Kasumi-1 (cell line): ENCODE results near the gene USP13.
"Not testable (repeated sequence)": the region's sequence is repeated elsewhere in the genome, so short reads cannot be mapped to it uniquely, and the experiment has no call there.

ENCODE experiments used
- DNase-seq, 2 experiments: peaks; one replicate each; lab custom pipeline; 2025; lab: John Stamatoyannopoulos, UW

USP13 gene

GRCh38 chr3:179658606-179659005 lies 5.8 kb downstream of the USP13 start:
- DNase-seq: no peak

DNA sequence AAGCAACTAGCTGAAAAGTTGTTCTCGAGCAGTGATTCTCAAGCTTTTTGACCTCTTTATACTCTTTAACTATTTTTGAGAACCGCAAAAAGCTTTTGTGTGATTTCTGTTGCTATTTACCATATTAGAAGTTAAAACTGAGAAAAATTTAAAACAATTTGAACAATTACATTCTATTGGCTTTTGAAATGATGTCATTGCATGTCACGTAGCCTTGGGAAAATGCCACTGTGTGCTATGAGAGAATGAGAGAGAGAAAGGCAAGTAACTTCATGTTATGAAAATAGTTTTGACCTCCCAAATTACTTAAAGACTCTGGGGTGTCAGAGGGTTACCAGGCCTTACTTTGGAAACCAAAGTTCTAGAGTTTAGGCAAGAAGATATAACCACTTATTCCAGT lies 8.0 kb downstream of the USP13 start:
- no peak for DNase-seq

DNA sequence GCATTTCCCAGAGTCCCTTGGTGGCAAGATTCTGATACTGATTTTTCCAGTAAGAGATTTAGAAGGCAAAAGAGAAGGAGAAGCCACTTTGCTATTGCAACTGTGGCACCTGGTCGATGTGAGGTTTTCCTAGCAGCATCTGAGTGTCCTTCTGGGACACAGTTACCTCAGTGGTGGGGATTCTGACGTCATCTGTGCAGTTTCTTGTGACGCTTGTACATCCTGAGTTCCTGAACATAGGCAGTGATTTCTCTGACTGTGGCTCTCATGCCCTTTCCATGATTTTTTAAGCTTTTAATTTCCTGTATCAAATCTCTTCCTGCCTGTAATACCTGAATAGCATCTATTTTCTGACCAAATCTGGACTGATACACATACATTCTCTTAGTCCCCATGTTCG lies 8.9 kb downstream of the USP13 start:
- DNase-seq: no peak

- DNase-seq: no peak
Measured at GRCh38 chr3:179663093-179663492, 10.3 kb downstream of the USP13 start.

DNA sequence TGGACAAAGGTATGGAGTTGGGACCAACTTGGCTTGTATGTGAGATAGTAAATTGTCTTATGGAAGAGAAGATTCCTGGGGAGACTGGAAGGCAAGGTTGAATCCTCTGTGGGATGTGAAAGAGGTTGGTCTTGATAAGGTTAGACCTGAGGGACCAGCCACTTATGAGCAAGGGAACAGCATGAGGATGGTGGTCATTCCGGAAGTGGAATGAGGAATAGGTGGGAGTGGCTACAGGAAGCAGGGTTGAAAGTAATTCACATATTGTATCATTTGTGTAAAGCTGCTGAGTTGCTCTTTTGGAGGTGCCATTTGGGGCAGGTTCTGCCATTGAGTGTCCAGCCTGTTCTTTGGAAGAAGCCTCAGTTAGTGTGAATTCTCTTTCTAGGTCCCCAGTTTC lies 13.2 kb downstream of the USP13 start:
- no peak for DNase-seq

DNA sequence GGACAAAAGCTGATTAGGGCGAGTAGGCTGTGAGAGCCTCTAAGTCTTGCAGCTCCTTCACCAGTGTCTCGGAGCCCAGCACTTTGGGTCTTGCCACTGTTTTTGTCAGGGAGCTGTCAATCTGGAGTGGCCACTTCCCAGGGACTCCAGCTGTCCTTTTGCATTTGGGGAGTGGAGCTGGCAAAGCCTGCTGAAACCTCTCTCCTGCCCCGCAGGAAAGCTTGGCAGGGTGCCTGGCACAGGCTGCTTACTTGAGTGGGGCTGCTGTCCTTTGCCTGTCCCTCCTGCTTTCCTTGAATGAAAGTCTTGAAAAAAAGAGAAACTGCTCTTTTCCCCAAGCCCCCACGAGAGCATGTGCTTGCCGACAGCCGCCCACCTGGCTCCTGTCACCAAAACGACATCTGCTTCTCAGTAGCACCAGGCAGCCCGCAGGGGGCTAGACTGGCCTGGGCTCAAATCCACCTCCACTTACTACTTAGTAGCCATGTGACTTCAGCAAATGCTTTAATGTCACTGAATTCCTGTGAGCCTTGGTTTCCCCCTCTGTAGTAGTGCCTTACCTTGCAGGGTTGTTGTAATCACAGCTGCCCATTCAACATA lies 13.7 kb downstream of the USP13 start:
- DNase-seq: no peak

GRCh38 chr3:179668429-179668828 lies 15.6 kb downstream of the USP13 start:
- DNase-seq: no peak

GRCh38 chr3:179670311-179670710 lies 17.5 kb downstream of the USP13 start:
- DNase-seq: no peak

DNA sequence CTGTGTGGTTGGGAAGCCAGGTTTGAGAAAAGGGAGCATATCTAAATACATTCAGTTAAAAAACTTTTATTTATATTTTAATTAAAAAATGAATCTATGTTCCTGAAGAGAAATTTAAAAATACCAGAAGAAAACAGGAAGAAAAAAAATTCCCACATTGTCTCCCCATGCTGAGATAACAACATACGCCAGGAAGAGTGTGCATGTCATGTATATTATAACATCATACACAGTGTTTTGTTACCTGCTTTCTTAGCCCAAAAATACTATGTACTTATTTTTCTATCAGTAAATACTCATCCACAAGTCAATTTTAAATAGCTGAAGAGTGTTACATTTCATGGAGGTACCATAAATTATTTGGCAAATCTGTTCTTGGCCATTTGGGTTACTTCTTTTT lies 18.5 kb downstream of the USP13 start:
- no peak for DNase-seq

DNA sequence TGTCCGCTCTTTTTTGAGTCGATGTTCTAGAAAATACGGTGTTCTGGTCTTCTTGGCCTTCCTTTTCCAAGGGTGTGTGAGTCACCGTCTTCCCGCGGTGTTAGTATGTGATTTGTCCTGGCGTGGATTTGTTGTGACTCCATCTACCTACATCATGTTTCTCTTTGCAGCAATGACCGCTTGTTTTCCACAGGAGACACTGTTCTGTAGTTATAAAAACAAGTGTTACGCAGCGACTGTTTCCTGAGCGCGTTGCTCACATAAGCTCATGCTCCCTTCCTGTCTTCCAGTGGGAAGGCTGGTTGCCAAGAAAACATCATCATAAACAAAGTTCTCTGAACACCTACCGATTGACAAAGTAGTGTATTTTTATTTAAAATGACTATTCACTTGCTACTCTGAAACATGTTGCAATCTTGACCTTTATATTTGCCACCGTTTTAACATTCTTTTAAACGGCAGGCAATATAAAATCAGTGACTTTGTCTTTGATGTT lies 19.0 kb downstream of the USP13 start:
- DNase-seq: no peak

GRCh38 chr3:179672918-179673317 lies 20.1 kb downstream of the USP13 start:
- no peak for DNase-seq

DNA sequence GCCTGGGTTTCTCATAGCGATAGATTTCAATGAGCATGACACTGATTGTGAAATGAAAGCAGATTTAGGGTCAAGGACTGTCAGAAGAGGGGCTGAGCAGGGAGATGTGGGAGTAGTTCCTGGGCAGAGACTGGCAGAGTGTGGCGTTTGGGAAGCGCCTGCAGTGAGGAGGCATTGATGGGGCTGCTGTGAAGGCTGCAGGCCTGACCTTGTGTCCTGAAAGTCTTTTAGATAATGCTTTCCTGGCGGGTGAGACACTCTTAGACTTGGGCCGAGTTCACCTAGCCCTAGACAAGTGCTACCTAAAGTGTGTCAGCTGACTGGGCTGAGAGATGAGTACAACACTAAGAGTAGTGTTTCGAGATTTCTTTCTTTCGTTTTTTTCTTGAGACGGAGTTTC lies 20.7 kb downstream of the USP13 start:
- no peak for DNase-seq

DNA sequence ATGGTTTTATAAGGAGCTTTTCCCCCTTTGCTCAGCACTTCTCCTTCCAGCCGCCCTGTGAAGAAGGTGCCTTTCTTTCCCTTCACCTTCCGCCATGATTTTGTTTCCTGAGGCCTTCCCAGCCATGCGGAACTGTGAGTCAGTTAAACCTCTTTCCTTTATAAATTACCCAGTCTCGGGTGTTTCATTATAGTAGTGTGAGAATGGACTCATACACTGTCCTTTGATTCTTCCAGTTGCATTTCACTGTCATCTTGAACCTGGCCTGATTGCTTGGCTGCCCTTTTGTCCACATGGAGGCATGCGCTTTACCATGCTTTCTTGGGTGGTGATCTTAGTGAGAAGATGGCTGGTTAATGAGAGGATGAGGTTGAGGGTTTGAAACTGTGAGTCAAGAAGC lies 23.2 kb downstream of the USP13 start:
- no peak for DNase-seq

DNA sequence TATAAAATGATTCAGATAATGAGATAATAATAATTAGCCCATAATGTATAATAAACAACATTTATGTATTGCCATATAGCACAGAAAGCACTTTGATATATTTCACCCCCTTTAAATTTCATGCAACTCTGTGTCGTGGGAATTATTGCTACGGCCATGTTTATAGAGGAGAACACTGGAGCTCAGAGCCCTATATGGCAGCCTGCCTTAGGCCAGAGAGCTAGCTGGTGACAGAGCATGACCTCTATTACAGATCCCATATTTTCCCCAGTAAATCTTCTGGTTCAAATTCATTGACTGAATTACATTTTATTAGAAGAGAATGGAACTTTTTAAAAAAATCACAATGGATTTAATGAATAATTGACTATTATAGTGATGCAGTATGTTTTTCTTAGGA lies 25.0 kb downstream of the USP13 start:
- DNase-seq: no peak

GRCh38 chr3:179681492-179682263 lies 28.8 kb downstream of the USP13 start:
- no peak for DNase-seq

DNA sequence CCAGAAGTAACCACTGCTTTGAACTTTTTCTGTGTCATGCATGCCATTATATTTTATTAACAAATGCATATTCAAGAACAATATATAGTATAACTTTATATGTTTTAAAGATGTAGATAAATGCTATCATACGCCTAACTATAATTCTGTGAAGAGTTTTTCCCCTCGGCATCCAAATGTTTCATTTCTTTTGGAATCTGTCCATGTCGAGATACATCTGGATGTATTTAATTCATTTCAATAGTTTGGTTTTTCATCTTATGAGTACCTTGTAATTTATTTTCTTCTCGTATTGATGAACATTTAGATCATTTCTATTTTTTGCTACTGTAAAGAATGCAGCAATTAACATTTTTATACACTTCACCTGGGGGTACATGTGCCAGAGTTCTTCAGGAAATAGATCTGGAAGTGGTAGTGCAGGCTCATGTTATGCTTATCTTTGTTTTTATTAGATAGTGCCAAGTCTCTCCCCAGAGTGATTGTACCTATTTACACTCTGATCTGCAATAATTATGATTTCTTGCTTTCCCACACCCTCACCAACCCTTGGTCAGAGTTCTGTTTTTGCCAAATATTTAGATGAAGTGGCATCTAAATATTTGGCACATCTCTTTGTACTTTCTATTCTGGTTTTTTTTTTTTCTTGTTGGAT lies 29.7 kb downstream of the USP13 start:
- no peak for DNase-seq

GRCh38 chr3:179683286-179683685 lies 30.4 kb downstream of the USP13 start:
- DNase-seq: not testable (repeated sequence)

DNA sequence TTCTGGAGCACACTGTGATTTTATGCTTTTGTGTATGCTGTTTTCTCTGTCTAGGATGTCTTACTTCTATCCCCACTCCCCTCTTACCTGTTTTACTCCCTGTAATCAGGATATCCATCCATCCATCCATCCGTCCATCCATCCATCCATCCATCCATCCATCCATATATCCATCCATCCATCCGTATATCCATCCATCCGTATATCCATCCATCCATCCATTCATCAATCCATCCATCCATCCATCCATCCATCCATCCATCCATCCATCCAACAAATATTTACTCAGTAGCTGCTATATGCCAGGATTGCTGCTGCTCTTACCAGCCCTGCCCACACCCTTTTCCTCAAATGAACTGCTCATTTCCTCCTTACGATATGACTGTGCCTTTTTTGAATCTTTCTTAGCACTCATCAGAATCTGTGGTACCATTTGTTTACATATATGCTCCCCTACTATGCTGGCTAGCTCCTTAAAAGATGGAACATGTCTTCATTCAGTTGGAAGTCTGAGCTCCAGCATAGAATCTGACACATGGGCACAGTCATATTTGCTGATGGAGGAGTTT lies 35.2 kb downstream of the USP13 start:
- no peak for DNase-seq

GRCh38 chr3:179688850-179689249 lies 36.0 kb downstream of the USP13 start:
- DNase-seq: no peak

- DNase-seq: no peak
Measured at GRCh38 chr3:179694731-179695130, 41.9 kb downstream of the USP13 start.

DNA sequence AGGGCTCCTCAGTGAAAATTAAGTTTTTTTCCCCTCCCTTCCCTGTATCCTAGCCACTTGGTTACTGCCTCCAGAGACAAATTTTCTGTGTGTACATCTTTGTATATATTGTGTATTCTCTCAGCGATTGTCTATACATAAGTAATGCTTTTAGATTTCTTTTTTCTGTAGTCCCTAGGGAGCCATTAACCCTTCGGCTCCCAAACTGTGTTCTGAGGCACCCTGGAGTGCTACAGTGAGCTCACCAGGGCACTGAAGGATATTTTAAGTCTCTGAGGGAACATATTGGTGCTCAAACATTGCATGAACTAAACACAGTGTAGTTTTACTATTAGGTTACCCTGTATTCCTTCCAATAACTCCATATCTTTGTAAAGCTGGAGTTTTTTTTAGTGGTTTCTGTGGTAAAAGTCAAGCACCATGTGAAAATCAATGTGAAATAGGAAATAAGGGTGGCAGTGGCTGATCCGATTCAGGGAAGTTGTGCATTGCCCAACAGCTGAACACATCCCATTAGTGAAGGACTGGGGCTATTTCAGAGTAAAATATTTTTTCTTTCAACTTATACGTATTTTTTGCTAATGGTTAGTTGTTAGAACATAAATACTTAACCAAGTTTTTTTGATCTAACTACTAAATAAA lies 43.0 kb downstream of the USP13 start:
- DNase-seq: peak; percentile 57 to 62

DNA sequence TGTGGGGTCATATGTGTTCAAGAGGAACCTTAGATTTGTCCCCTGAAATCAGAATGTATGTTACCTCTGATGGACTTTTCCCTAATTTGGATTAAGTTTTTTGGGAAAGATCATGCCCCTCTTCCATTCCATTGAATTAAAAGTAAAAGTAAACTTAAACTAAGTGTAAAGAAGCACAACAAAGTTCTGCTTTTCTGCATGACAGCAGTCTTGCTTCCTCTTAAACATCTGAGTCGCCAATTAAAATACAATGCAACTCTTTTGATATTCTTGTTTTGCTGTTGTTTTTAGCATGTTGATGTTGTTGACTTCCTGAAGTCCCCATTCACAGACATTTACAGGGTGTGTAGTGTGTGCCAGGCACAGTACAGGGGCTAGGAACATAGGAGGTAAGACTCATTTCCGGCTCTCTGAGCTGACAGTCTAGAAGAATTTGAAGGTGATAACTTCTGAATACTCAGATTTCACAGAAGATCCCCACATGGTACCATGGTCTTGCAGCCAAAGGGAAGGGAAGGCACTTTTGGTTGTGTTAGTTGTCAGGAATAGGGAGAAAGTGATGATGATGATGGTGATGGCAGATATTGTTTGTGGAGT lies 45.0 kb downstream of the USP13 start:
- no peak for DNase-seq
